IPS-11a (cell line): ENCODE data around the gene SLC24A3.
"Not testable (repeated sequence)": the region's sequence is repeated elsewhere in the genome, so short reads cannot be mapped to it uniquely, and the experiment has no call there.

Experiments used
- H3K4me3 ChIP-seq: one replicate; pipeline ENCODE4 v1.5.1; 2013; ENCODE audit warnings: low read depth, low read length, control low read depth

SLC24A3 gene

DNA sequence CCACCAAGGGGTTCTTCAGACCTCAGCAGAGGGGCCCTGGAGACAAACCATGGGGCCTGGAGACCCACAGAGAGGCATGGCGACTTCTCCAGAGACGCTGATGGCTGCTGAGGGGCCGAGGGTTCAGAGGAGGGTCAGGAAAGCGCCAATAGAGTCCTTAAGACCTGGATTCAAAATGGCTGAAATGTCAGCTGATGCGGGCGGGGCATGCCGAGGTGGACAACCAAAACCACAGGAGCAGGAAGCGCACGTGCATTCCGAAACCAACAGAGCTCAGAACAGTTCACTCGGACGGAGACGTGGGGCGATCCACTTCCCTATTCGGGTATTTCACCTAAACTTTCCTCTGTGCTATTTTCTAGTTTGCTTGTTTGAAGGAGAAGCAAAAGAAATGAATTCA, 445.7 kb downstream of the SLC24A3 start:
- no peak overlapping the region for H3K4me3 ChIP-seq

DNA sequence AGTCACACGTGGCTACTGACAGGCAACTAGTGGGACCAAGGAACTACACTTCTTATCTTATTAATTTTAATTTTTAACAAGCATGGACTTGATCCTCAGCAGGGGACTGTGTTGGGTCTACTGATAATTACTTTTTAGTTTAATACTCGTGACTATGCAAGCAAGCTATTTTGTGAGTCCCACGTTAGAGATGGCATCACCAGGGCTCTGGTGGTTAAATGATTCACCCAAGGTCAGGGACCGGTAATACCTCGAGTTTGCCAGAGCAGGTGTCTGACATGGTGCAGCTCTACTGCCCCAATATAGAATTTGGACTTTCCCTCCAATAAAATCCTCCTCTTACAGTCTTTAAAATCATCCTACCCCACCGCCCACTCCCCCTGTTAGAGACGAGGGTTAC, 447.0 kb downstream of the SLC24A3 start:
- H3K4me3 ChIP-seq, result no peak overlapping the region

DNA sequence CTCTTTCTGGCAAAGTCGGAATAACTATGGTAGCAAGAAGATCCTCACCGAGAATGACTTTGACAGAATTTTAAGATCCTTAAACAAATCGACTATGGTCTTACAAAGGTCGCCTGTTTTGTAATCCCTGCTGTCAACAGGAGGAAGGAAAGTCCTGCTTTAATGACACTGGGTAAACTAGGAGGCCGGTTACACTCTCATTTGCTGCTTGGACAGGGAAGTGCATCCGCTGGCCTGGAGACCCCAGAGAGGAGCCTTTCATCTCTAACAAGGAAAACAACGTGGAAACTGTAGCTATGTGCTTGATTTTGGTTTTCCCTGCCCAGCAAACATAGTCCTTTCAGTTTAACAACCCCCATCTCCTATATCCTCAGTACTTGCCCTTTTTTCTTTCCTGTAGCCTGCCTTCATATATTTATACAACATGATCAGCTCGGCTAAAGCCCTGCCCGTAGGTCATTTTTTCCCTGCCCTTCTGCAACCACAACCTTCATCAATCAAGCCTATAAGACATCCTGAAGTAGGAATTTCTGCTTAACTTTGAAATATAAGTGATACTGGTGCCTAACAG, 448.5 kb downstream of the SLC24A3 start:
- H3K4me3 ChIP-seq, result no peak overlapping the region

DNA sequence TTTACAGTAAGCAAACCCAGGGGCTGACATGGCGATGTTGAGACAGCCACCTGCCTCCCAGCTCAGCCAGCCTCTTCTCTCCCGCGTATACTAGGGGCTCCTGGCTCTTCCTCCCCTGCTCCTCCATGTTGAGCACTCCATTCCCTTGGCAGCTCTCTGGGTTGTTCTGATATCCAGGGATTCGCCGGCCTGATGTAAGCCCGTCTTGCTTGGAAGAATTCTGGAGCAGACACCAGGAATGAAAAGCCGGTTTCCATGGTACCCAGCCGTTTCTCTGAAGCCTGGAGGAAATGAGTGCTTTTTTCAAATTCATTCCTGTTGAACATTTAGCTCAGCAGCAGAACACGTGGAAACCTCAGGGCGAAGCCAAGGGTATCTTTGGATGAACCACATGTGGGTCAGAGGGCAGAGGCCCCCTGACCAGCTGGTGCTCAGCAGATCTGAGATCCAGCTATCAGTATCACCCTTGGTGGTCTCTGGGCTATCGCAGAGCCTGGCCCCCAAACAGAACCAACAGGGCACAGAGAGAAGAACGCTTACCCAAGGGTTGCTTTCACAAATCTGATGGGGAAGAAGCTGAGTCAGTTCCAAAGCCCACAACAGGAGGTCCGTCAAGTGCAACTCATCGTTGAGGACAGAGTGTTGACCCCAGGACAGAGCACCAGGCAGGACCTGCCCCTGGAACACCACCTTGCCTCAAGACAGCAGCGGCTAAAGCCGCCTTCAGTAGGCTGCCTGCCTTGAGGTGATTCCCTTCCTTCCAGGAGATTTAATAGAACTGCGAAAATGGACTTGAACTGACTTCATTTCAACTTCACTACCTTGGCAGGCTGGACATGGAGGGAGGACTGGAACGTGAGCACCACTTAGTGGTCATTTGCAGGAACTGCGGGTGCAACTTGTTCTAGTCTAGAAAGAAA, 449.5 kb downstream of the SLC24A3 start:
- no peak overlapping the region for H3K4me3 ChIP-seq

DNA sequence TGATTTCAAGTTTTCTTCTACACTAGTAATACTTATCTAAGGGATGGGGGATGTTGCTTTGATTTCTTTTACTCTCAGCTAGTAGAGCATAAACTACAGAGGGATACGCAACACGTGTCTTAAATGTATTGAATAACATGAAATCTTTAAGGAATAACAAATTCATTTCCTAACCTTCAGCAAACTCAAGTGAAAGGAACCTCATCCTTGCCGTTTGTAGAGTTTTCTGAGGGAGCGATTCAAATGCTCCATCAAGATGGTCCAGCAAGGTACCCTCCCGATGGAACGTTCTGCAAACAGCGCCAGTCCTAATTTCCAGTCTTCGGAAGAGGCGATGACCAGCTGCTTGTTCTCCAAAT, 450.2 kb downstream of the SLC24A3 start:
- no peak overlapping the region for H3K4me3 ChIP-seq

DNA sequence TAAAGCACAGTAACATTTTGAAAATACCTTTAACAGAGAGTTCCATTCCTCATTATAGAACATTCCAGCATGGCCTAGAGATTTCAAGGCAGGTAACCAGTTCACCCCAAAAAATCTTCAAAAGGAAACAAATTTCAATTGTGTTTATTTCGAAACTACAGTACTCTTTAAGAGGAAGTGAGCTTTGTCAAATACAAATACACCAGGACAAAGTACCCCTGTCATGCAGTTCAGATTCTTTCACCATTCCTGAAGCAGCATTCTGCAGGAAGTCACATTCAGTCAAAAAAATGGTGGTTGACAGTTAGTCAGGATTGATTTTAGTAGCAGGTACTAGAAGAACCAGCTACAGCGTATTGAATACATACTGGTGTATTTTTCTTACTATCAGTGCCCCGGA, 456.0 kb downstream of the SLC24A3 start:
- H3K4me3 ChIP-seq, result no peak overlapping the region

DNA sequence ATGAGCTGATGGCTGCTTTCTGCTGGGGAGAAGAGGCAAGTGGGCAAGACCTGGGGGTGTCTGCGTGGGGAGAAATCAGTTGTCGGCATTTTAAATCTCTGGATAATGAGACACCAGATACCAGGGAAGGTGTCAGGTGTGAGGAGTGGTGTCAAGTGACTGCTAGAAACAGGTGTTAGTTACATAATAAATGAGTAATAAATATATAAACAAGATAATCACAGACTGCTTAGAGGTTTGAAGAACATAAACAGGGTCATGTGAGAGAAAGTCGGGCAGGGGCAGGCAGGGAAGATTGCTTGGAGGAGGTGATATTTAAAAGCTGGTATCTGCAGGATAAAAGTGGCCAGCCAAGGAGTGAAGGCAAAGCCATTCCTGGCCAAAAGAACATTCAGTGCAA, 458.4 kb downstream of the SLC24A3 start:
- no peak overlapping the region for H3K4me3 ChIP-seq

DNA sequence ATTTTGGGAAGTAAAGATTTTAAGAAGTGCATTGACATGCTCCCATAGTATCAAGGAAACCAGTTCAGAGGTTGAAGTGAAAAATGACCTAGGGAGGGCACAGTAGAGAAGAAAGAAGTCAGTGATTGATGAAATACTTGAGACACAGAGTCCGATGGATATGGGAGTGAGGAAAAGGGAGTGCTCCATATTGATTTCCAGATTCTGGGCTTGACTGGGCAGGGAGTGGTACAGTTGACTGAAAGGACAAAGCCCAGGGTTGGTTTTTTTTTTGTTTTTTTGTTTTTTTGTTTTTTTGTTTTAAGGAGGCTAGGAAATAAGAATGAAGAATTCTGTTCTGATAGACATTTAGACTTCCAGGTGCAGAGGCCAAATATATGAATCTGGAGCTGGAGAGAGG, 458.9 kb downstream of the SLC24A3 start:
- H3K4me3 ChIP-seq, result no peak overlapping the region

DNA sequence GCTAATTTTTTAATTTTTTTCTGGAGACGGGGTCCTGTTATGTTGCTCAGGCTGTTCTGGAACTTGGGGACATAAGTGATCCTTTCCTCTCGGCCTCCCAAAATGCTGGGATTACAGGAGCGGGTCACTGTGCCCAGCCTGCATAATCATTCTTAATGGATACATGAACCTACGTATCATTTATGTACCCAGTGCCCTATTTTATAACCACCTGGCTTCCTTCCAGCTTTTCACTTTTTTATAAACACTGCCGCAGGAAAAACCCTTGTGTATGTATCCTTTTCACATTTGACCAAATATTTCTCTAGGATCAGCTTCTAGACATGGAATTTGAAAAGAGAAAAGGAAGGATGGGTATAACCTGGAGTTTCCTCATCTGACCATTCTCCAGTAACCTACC, 460.1 kb downstream of the SLC24A3 start:
- H3K4me3 ChIP-seq, result no peak overlapping the region

DNA sequence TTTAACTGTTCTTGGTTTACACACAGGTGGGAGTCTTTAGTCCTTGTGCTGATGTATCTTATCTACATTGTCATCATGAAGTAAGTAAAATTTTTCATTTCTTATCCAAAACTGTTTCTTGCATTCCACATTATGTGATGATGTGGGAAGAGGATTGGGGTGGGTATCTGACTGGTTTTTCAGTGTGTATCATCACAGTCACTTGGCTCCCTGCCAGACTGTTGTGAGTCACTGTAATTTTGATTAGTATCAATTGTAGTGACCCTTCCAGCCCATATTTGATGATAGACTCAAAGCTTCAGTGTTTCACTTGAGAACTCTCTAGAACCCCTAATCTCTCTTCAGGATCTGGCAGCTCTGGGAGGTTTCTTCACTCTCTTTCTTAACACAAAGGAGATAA, 461.1 kb downstream of the SLC24A3 start:
- no peak overlapping the region for H3K4me3 ChIP-seq

DNA sequence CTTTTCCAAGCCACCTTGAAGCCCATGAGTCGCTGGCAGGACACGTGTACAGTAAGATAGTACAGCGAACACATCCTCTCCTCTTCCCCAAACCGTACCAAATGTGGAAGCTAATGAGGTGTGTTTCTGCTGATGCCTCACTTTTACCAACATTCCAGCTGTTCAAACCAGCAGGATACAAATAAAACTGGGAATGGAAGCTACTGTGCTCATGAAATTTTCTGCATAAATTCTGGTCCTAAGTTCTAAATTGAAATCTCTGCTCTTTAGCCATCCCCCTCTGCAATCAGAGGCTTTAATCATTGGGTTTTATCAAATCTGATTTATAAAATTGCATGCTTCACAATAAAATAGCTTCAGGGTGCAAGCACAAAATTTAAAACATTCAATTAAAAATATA, 463.8 kb downstream of the SLC24A3 start:
- no peak overlapping the region for H3K4me3 ChIP-seq

DNA sequence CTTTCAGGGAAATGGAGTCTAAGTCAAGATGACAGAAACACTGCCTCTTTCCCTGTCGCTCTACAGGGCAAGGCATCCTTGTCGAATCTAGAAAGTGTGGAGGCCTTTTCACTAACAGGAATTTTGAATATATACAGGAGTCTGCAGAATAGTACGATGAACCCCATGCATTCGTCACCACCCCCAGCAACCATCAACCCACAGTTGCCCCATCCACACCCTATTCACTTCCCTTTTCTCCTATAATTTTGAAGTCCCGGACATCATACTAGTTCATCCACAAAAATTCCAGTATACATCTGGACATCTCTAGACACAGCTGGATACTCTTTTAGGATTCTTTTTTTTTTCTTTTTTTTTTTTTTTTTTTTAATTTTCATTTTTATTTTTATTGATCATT, 464.9 kb downstream of the SLC24A3 start:
- no peak overlapping the region for H3K4me3 ChIP-seq

DNA sequence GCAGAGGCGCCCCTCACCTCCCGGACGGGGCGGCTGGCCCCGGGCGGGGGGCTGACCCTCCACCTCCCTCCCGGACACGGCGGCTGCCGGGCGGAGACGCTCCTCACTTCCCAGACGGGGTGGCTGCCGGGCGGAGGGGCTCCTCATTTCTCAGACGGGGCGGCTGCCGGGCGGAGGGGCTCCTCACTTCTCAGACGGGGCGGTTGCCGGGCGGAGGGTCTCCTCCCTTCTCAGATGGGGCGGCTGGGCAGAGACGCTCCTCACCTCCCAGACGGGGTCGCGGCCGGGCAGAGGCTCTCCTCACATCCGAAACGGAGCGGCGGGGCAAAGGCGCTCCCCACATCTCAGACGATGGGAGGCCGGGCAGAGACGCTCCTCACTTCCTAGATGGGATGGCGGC, 466.1 kb downstream of the SLC24A3 start:
- not testable (repeated sequence) for H3K4me3 ChIP-seq

DNA sequence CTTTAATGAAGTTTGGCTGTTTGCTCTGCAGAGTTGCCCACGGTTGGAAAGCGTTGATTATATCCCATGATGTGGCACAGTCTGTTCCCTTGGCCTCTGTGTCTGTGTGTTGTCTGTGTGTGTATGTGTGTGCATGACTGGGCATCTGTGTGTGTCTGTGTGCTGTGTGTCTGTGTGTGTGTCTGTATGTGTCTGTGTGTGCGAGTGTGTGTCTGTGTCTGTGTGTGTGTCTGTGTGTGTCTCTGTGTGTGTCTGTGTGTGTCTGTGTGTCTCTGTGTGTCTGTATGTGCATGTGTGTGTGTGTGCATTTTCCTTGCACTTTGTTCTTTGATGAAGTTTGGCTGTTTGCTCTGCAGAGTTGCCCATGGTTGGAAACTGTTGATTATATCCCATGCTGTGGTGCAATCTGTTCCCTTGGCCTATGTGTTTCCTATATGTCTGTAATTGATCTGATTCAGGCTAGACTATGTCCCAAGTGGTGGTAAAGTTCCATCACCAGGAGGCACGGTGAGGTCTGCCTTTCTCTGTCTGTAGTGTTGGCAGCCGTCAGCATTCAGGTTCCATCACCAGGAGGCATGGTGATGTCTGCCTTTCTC, 467.6 kb downstream of the SLC24A3 start:
- H3K4me3 ChIP-seq, result no peak overlapping the region

DNA sequence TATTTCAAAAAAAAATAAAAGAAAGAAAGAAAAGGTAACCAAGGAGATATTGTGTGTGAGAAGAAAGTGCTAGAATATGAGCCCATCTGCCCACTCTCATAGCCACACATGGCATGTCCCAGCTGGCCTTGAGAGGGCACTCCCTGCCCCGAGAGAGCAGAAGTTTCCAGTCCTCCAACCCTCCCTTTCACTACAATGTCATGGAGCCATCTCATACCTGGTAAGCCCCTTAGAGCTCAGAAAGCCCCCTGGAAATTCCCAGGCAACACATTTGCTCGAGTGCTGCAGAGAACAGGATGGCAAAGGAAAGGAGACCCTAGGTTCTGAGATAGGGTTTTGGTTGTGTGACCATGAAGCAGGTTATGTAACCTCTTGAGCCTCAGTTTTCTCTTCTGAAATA, 469.8 kb downstream of the SLC24A3 start:
- no peak overlapping the region for H3K4me3 ChIP-seq

DNA sequence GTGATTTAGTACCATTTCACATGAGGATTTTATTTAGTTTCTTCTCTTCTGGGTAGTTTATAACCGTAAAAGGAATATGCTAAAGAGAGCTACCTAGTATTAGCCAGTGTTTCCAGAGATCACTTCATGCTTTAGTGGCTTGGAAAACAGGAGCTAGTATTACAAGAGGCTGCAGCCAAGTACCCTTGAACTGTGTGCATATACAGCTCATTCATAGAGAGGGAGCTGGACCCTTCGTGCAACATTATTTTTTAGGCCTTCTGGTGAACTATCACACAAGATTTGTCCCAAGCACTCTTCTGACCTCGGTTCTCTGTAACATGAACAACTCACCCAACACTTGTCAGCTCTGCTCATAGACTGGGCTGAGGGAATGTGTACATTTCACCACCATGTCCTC, 470.7 kb downstream of the SLC24A3 start:
- no peak overlapping the region for H3K4me3 ChIP-seq

DNA sequence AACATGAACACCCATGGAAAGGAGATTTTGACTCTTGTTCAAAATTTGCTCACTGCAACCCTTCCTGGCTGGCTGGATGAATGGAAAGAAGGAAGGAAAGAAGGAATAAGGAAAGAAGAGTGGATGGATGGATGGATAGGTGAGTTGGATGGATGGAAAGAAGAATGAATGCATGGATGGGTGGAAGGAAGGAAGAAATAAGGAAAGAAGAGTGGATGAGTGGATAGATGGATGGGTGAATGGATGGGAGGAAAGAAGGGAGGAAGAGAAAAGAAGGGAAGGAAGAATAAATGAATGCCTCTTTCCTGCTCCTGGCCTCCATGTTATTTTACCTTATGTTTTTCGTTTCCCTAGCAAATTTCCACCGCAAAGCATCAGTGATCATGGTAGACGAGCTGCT, 471.4 kb downstream of the SLC24A3 start:
- no peak overlapping the region for H3K4me3 ChIP-seq

DNA sequence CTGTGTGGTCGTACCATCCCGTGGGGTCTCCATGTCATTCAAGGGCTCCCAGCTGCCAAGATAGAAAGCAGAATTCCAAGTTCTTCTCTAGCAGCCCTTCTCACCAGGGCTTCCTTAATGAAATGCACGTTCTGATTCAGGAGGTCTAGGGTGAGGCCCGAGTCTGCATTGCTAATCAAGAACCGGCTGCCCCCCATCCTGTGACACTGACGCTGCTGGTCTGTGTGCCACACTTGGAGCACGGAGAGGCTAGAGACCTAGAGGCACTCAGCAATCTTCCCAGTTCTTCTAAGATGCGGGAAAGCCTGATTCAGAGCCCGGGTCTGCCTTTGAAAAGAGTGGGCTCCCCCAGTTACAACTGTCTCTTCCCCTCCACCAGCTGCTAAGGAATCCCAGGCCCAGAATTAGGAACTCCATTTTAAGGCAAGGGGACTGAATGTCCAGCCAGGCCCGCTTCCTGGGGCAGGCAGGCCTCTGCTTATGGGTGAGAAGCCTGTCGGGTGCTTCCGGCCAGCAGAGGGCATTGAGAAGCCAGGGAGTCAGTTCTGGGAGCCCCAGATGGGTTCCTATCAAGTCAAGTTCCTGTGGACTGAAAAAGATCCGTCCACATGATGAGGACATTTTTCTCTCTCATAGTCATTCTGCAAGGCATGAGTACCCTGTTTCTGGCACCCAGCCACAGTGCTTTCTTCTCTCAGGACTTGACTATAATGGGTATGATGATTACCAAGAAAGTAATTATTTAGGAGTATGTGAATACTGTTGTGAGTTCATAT, 475.8 kb downstream of the SLC24A3 start:
- H3K4me3 ChIP-seq, result no peak overlapping the region

DNA sequence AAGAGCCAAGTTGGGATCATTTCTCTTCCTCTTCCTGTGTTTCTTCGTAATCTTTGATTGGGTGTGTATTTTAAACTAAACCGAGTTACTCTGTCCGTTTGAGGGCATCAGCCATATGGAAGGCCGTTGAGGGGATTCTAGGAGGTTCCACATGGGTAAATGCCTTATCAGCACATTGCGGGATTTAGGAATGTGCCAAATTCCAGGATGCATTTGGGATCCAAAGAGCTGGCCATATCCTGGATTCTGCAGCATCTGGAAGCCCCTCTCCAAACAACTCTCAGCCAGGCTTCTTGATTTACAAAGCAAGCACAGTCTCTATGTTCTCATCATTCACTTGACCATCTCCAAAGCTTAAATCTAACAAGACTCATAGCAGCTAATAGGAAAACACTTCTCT, 478.0 kb downstream of the SLC24A3 start:
- H3K4me3 ChIP-seq, result no peak overlapping the region

DNA sequence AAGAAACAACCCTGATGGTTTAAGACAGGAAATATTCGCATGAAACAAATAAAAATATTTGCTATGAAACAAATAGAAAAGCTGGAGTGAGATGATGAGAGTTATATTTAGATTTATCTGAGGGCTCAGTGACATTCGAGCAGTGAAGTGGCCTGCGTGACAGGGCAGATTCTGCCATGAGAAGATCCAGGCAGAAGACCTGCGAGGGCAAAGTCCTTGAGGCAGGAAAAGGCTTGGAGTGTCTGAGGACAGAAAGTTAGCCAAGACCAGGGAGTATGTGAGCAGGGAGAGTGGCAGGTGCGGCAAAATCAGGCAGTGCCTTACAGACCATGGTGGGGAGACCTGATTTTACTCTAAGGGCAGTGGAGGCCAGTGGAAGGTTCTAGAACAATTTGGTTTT, 478.7 kb downstream of the SLC24A3 start:
- H3K4me3 ChIP-seq, result no peak overlapping the region

DNA sequence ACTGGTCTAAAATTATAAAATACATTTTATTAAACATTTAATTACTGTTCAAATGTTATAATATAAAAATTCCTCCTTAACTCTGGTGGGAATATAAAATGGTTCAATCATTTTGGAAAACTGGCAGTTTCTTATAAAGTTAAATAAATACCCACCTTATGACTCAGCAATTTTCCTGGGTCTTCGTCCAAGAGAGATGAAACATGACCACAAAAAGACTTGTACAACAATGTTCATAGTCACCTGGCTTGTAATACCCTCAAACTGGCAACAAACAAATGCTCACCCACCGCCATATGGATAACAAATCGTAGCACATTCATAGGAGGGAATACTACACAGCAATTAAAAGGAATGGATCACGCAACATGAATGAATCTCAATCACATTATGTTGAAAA, 479.7 kb downstream of the SLC24A3 start:
- H3K4me3 ChIP-seq, result no peak overlapping the region

DNA sequence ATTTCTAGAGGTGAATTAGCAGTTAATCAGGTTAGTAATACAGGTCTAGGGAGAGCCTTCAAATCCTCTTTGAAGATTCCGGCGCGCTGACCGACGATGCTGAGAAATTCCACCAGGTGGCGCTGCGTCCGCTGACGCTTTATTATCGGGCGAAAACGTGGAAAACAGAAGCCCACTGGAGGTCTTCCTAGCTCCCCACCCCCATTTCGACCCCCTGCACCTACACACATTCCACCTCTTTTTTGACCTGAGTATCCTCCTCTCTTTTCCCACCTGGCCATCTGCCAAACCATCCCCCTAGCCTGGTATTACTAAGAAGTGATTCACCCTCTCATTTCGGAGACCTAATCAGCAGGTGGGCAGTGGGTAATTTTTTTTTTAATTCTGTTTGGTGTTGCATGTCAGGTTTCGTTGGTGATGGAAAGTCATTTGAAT, 480.3 kb downstream of the SLC24A3 start:
- H3K4me3 ChIP-seq, result no peak overlapping the region
